ENCODE measurements around the gene GLYATL2. TPM values are rescaled to one million over a fixed set of nuclear protein-coding genes. Genes with fewer than 3 reads are reported as not detected.

Gene GLYATL2
- total and polyA plus RNA-seq, 2 of the 8 experiments (the other 6 are each of a cell fraction or from before 2014, with no cell fraction given) = 0.39 to 0.69 TPM

DNA sequence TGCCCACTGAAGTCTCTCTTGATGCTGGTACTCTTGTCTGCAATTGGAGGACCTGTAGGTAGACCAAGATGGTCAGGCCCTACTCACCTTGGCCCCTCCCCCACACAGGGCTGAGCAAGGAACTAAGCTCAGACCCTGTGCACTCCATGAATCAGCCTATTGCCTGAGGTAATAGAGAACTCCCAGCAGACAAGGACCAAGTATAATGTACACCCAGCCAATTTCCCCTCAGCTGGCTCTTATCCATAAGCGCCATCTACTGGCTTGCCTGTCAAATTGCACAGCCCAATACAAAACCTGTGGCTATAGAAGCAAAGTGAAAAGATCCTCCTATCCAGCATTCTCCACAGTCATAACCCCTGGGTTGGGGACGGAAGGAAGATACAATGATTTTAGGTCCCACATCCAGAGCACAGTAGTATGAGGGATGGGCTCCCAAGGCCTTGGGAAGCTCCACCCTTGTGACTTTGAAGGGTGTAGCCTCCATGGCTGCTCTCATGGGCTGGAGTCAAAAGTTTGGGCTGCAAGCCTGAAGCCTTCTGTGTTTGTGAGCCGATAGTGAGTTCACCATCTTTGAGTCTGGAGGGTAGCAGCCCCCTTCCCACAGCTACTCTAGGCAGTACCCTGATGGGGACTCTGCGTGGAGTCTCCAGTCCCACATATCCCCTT is 56.0 kb downstream of the GLYATL2 start:
- ChIA-PET POLR2A (ENCODE audit: partially characterized antibody) (no interaction called here), CTCF (ENCODE audit: partially characterized antibody) (interaction anchor here (0.5 to 4.2 kb wide), 36 partner anchors 9 to 546 kb away, joined by 3 to 24 read pairs (median 4); partner anchors contain the start of gene LPXN)
- Histone ChIP-seq H3K4me1 (replicated peaks in 1 of 4; ENCODE audit: control insufficient read depth in 3 of 4, insufficient read depth in 4 of 4, low read length in 3 of 4) (no peaks in the 10 kb centered on the region), H3K4ac (replicated peaks; ENCODE audit: insufficient read length, low read depth, low read length) (no peak overlapping the region), H3K36me3 (ENCODE audit: control insufficient read depth in 2 of 4, insufficient read depth in 4 of 4, low read length in 3 of 4) (no peaks in the 10 kb centered on the region), H2AFZ (ENCODE audit: low read length) (0 out of 2 replicates have a peak overlapping the region, but pooled peaks have one; percentile 91), H3K56ac (replicated peaks; ENCODE audit: insufficient read length, low read depth, low read length) (no peak overlapping the region), H3K4me3 (ENCODE audit: extremely low read depth in 1 of 4, insufficient read depth in 2 of 4, low read depth in 3 of 4, low read length in 4 of 4) (no peak overlapping the region), H3K9me3 (ENCODE audit: insufficient read depth in 2 of 2, low read depth in 1 of 2, low read length in 1 of 2) (peaks cover 0 to 5% of the 10 kb centered on the region in 2 experiments; a peak in 1 of 4 replicates), H2BK20ac (ENCODE audit: low read length) (no peak overlapping the region), H4K20me1 (replicated peaks in 1 of 2; ENCODE audit: control insufficient read depth in 1 of 2, insufficient read depth in 2 of 2, low read length in 2 of 2) (no peaks in the 10 kb centered on the region), H4K5ac (ENCODE audit: insufficient read length, low read depth, low read length) (no peak overlapping the region), H3K14ac (ENCODE audit: insufficient read length) (no peak overlapping the region), H2AK5ac (ENCODE audit: low read depth, low read length) (no peak overlapping the region), H3K79me2 (ENCODE audit: control insufficient read depth in 1 of 2, insufficient read depth in 2 of 2, low read length in 2 of 2) (no peaks in the 10 kb centered on the region), H3K18ac (ENCODE audit: extremely low read depth, low read length) (no peak overlapping the region), H2BK15ac (ENCODE audit: low read length) (no peak overlapping the region), H3K23me2 (ENCODE audit: low read depth, low read length) (no peaks in the 10 kb centered on the region), H4K8ac (ENCODE audit: extremely low read depth, insufficient read depth, low read length) (no peak overlapping the region), H3K23ac (ENCODE audit: insufficient read length) (no peak overlapping the region), H3K27ac (ENCODE audit: low read depth, low read length) (no peak overlapping the region), H3K9ac (replicated peaks in 1 of 4; ENCODE audit: extremely low read depth in 1 of 4, low read depth in 3 of 4, low read length in 3 of 4) (no peak overlapping the region), H3K27me3 (replicated peaks in 1 of 4; ENCODE audit: control insufficient read depth in 3 of 4, extremely low read depth in 1 of 4, insufficient read depth in 3 of 4, low read length in 3 of 4) (peaks cover 0 to 1% (median 0%) of the 10 kb centered on the region in 4 experiments; a peak in 1 of 7 replicates), H2BK5ac (ENCODE audit: low read depth, low read length) (no peak overlapping the region), H4K91ac (replicated peaks; ENCODE audit: insufficient read length, low read length) (no peak overlapping the region), H2BK12ac (ENCODE audit: low read depth, low read length) (no peak overlapping the region), H3K79me1 (ENCODE audit: low read depth, low read length) (no peaks in the 10 kb centered on the region), H3K4me2 (ENCODE audit: insufficient read depth in 1 of 2, low read depth in 2 of 2, low read length in 2 of 2) (no peak overlapping the region), H2BK120ac (replicated peaks; ENCODE audit: low read depth, low read length) (no peak overlapping the region)
- TF ChIP-seq TEAD4 (IDR thresholded peaks at IDR 0.05; ENCODE audit: low read depth, low read length) (no peak), CTCF (IDR thresholded peaks at IDR 0.05; ENCODE audit: control extremely low read depth in 1 of 3, insufficient read depth in 1 of 3, low read depth in 1 of 3, low read length in 3 of 3) (peak; percentile 2 to 79 (median 69)), RAD21 (IDR thresholded peaks at IDR 0.05 in 1 of 2, conservative IDR thresholded peaks at IDR 0.05 in 1 of 2; ENCODE audit: low read depth in 2 of 2, low read length in 2 of 2) (peak; percentile 74 to 80)
- DNase-seq (ENCODE audit: low read depth in 1 of 2, low spot score in 2 of 2) (peak in 1 of 2 experiments; percentile 46), FAIRE-seq (no peak)
- WGBS, 2 experiments (ENCODE audit: extremely low coverage in 1 of 2, insufficient coverage in 1 of 2, insufficient read length in 1 of 2, insufficient replicate concordance in 2 of 2, low coverage in 1 of 2, low lambda C conversion rate in 2 of 2, missing lambda C conversion rate in 1 of 2) = 50% methylated on average over 4 of the region's 4 CpGs; no CpG with 5 or more reads in 1 of the 2 experiments
